HG02938 (cell line): ENCODE measurements around the gene SLC6A15.
A peak's percentile ranks its signal among the peaks of the same experiment; 100 is the strongest.

Experiments used
- ATAC-seq: cut with Tn5 transposase; IDR thresholded peaks from one replicate; pipeline ENCODE4 v1.9.1; 2021; ENCODE audit warnings: mild to moderate bottlenecking, moderate library complexity; ENCODE audit not compliant: unreplicated experiment

SLC6A15 gene

GRCh38 chr12:84875241-84875640, 37.4 kb downstream of the SLC6A15 start:
- ATAC-seq = no peak

- no peak for ATAC-seq
Observed at GRCh38 chr12:84874825-84875139, 37.8 kb downstream of the SLC6A15 start.

GRCh38 chr12:84874125-84874824, 38.3 kb downstream of the SLC6A15 start:
- peak; percentile 96 for ATAC-seq

GRCh38 chr12:84862186-84862585, 50.4 kb downstream of the SLC6A15 start:
- ATAC-seq = no peak

GRCh38 chr12:84860718-84861117, 51.9 kb downstream of the SLC6A15 start:
- no peak for ATAC-seq

- ATAC-seq = no peak
Observed at GRCh38 chr12:84858796-84859195, 53.8 kb downstream of the SLC6A15 start.

- no peak for ATAC-seq
Observed at GRCh38 chr12:84857525-84858208, 54.9 kb downstream of the SLC6A15 start.

- ATAC-seq = no peak
Observed at GRCh38 chr12:84856156-84856900, 56.3 kb downstream of the SLC6A15 start.

- ATAC-seq = no peak
Observed at GRCh38 chr12:84843593-84844144, 68.9 kb downstream of the SLC6A15 start.

GRCh38 chr12:84842406-84843013, 70.1 kb downstream of the SLC6A15 start:
- ATAC-seq = peak; percentile 93

- ATAC-seq = no peak
Observed at GRCh38 chr12:84841591-84841990, 71.0 kb downstream of the SLC6A15 start.

GRCh38 chr12:84840356-84840755, 72.2 kb downstream of the SLC6A15 start:
- no peak for ATAC-seq

GRCh38 chr12:84826925-84827324, 85.7 kb downstream of the SLC6A15 start:
- no peak for ATAC-seq

- ATAC-seq = no peak
Observed at GRCh38 chr12:84825149-84825548, 87.5 kb downstream of the SLC6A15 start.

GRCh38 chr12:84822525-84822924, 90.1 kb downstream of the SLC6A15 start:
- no peak for ATAC-seq

- no peak for ATAC-seq
Observed at GRCh38 chr12:84816916-84817695, 95.5 kb downstream of the SLC6A15 start.

GRCh38 chr12:84814664-84815245, 97.8 kb downstream of the SLC6A15 start:
- no peak for ATAC-seq

- peak; percentile 58 for ATAC-seq
Observed at GRCh38 chr12:84813780-84814663, 98.6 kb downstream of the SLC6A15 start.

GRCh38 chr12:84811291-84811690, 101.3 kb downstream of the SLC6A15 start:
- ATAC-seq = no peak
